NOMO-1 (cell line): Measurements from ENCODE around the gene LRRC43.
"Not testable (repeated sequence)": the region's sequence is repeated elsewhere in the genome, so short reads cannot be mapped to it uniquely, and the experiment has no call there.

Experiments
- DNase-seq, 2 experiments: peaks; one replicate each; lab custom pipeline; 2025; ENCODE audit not compliant: unreplicated experiment in 2 of 2; lab: John Stamatoyannopoulos, UW

Gene LRRC43

DNA sequence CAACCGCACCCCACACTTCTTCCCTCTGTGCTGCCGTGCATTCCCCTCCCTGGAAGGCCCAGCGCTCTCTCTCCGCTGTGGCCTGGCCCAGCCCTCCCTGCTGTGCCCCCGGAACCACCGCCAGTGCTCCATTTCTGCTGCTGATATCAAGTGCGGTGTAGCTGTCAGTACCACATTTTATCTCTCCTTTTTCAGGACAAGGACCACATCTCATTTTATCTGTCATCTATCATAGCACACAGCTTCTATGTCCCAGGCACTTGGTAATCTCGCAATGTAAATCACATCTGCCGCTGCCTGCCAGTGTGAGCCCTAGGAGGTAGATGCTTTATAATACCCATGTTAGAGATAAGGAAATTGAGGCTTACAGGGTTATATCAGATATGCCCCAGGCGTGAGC, 27.2 kb upstream of the LRRC43 start:
- no peak for DNase-seq

DNA sequence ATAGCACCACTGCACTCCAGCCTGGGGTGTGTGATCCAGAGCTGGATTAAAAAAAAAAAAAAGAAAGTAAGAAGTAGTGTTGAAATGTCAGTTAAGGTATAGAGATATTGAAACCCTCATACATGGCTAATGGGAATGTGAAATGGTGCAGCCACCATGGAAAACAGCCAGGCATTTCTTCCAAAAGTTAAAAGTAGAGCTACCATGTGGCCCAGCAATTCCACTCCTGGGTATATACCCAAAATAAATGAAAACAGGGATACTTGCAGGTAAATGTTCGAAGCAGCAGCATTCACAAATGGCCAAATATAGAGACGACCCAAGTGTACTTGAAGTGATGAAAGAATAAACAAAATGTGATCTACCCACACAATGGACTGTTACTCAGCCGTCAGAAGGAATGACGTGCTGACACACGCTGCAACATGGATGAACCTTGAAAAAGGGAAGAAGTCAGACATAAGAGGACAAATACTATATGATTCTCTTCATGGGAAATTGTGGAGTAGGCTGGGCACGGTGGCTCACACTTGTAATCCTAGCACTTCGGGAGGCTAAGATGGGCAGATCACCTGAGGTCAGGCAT, 24.1 kb upstream of the LRRC43 start:
- DNase-seq = no peak

DNA sequence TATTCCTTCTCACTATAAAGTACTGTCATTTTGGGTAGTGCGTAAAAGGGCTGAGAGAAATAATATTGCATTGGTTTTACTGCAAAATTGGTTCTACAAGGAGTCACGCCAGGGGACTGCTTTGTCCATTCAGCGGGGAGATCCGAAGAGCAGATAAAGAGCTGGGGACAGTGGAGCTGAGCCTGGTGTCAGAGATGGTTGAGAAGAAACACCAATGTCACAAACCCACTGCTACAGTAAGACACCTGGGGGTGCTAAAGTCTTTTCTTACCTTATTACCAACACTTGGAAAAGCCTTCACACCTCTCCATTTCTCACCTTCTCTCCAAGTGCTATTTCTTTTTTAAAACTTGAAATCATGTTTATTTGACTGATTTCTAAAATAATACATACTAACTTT, 23.0 kb upstream of the LRRC43 start:
- DNase-seq = no peak

DNA sequence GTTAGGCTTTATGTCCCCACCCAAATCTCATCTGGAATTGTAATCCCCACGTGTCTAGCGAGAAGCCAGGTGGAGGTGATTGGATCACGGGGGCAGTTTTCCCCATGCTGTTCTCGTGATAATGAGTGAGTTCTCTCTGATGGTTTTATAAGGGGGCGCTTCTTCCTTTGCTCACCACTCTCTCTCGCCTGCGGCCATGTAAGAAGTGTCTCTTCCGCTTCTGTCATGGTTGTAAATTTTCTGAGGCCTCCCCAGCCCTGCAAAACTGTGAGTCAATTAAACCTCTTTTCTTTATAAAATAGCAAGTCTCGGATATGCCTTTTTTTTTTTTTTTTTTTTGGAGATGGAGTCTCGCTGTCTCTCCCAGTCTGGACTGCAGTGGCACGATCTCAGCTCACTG, 22.2 kb upstream of the LRRC43 start:
- DNase-seq = peak in 1 of 2 experiments; percentile 16

DNA sequence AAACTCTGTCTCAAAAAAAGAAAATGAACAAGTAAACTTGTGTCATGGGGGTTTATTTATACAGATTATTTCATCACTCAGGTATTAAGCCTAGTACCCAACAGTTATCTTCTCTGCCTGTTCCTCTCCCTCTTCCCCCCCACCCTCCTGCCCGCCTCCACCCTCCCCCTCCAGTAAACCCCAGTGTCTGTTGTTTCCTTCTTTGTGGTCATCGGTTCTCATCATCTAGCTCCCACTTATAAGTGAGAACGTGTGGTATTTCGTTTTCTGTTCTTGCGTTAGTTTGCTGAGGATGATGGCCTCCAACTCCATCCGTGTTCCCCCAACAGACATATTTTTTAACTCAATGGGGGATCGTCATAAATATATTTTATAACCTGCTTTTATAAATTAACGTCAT, 21.2 kb upstream of the LRRC43 start:
- no peak for DNase-seq

DNA sequence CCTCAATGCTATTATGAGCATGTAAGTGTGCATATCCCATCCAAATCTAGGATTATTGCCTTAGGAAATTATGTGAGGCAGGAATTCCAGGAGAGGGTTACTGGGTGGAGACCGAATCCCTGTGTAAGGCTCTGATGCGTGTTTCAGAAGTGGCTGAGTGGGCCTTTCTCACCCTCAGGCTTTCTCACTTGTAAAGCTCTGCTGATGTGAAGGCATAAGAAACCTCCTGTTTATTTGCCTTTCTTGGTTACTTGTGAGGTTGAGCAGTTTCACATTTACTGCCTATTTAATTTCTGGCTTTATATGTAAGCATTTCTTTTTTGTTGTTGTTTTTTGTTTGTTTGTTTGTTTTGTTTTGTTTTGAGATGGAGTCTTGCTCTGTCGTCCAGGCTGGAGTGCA, 19.9 kb upstream of the LRRC43 start:
- no peak for DNase-seq

DNA sequence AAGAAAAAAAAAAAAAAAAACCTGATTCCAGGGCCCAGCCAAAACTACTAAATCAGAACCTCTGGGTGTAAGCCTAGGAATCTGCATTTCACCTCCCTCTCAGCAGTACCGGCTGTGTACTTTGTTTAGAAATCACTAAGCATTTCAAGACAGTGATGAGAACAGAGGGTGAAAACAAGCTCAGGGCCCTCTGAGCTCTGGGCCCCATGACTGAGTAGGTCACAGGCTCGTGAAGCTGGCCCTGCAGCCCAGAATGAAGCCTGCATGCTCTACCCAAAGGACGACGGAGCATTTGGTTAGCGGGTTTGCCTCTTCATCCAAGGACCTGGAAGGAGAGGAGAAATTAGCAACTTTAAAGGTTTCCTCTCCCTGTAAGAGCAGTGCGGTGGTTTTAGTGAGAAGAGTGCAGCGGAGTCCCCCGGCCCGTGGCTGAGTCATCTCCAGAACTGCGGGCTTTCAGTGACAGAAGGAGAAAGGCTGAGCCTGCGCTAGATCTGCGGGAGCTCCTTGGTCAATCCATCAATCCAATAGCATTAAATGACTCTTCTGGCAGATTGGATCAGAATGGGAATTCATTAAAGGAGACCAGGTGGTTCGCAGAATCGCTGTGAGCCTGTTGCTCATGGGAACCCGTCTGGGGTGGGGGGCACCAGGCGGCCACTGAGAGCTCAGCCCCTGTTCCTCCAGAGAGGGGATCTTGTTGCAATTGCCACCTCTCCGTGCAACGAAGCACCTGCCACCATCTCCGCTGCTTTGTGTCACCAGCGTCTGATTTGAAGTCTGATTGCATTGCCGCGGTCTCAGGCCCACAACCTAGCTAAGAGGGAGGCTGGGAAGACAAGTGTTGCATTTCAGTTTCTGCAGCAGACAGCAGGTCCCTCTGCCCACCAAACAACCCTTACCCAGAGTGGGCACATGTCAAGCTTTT, 16.2 kb upstream of the LRRC43 start:
- DNase-seq = no peak

DNA sequence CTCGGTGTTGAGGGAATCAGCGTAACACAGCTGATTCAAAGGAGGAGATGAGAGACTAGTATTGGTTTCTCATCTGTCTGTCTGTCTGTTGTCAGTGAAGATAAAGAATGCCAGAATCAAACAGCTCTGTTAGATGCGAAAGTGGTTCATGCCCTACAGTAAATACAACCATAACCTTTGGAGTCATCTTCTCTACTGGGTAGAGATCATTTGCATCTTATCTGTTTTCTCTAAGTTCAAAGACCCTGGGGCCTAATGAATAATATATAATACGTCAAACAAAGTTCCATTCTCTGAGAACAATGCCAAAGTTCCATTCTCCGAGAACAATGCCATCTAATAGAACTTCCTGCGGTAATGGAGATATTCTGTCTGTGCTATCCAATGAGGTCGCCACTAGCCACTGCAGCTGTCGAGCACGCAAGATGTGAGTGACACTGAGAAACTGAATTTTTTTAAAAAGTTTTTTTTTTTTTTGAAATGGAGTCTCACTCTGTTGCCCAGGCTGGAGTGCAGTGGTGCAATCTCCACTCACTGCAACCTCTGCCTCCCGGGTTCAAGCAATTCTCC, 15.5 kb upstream of the LRRC43 start:
- no peak for DNase-seq

DNA sequence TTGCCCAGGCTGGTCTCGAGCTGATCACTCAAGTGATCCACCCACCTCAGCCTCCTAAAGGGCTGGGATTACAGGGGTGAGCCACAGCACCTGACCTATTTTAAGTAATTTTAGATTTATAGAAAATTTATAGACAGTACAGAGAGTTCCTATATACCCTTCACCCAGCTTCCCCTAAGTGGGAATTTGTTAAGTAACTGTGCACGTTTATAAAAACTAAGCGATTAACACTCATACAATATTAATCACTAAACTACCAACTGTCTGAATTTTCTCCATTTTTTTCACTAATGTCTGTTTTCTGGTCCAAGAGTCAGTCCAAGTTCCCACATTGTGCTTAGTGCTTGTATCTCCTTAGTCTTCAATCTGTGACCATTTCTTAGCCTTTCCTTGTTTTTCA, 14.4 kb upstream of the LRRC43 start:
- no peak for DNase-seq

DNA sequence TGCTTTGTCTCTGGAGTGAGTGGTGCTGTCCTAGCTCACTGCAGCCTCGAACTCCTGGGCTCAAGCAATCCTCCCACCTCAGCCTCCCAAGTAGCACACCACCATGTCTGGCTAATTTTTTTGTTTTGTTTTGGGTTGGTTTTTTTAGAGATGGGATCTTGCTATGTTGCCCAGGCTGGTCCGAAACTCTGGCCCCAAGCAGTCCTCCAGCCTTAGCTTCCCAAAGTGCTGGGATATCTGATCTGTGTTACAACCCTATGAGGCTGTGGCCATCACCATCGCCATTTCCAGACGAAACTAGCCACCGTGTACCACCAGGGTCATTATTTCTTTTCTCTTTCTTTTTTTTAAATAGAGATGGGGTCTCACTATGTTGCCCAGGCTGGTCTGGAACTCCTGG, 11.5 kb upstream of the LRRC43 start:
- no peak for DNase-seq

DNA sequence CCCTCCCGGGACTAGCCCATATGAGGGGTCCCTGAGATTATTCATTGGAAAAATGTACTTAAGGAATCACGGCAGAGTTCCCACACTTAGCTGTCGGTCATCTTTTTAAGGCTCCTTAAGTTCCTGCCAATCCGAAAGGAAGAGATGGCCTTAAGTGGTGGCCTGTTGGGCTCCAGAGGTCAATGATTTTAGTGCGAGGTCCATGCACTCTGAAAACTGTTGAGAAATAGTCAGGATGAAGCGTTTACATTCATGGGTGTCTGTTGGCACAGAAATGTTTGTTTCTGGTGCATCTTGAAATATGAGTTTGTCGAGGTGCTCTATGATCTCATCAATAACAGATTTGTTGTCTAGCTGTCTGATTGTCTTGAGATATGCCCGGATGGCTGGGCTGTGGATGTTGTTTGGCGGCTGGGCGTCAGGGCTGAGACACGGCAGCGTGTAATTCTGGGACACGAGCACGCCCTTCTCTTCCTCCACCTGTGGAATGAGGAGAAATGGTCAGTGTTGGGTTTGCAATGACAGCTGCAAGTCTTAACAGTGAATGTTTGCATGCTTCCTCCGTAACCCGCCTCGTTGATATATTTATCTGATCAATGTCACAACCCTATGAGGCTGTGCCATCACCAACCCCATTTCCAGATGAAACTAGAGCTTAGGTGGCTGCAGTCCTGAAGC, 10.5 kb upstream of the LRRC43 start:
- no peak for DNase-seq

DNA sequence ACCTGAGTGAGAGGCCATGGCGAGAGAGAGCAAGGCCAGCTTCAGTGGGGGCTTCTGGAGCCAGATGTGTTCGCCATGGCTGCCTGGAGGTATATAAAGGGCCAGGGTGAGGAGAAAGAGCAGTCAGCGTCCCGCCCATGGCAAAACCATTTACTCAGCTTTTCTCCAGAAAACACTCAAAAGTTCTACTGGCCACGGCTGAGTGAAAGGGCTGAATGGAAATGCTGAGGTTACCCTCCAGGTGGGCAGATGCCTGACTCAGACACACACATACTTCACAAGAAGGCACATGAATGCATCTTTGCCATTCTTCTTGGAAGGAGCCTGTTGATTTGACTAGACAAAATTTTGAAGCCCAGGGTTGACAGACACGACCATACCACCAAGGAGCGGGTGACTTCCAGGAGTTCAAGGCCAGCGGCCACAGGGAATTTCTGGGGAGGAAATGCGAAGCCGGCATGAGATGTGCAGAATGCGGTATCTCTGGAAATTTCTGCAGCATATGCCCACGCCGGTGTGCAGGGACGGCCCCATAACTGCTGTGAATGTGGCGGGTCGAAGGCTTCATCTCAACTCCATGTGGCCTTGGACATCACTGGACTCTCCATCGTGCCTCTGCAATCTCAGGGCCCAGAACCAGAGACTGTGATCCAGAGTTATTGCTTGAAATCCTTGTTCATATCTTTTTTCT, 8.6 kb upstream of the LRRC43 start, which contains the start of gene IL31:
Gene IL31, minus strand, starts transcription at position 67 of the 691 bp plus-strand sequence. Its CDS starts 49 bp downstream, at position 18.
- no peak for DNase-seq

DNA sequence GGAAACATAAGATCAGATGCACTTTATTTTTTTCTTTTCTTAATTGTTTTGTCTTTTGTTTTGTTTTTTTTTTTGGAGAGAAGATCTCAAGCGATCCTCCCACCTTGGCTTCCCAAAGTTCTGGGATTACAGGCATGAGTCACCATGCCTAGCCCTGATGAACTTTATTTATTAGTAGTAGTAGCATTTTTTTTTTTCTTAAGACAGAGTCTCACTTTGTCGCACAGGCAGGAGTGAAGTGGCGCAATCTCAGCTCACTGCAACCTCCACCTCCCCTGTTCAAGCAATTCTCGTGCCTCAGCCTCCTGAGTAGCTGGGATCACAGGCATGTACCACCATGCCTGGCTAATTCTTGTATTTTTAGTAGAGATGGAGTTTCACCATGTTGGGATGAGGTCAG, 6.5 kb upstream of the LRRC43 start:
- DNase-seq = not testable (repeated sequence)

DNA sequence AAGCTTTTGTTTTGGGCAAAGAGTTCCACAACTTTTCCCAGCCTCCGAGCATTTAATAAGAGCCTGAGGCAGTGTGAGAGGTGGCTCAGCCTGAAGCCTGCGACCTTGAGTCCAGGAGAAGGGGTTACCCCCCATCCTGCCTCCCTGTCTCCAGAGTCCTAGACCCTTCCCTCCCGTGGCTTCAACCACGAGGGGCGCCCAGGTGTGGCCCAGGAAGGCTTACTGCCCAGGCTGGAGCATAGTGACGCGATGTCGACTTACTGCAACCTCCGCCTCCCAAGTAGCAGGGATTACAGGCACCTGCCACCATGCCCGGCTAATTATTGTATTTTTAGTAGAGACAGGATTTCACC, 641 bp downstream of the LRRC43 start:
- DNase-seq = no peak

DNA sequence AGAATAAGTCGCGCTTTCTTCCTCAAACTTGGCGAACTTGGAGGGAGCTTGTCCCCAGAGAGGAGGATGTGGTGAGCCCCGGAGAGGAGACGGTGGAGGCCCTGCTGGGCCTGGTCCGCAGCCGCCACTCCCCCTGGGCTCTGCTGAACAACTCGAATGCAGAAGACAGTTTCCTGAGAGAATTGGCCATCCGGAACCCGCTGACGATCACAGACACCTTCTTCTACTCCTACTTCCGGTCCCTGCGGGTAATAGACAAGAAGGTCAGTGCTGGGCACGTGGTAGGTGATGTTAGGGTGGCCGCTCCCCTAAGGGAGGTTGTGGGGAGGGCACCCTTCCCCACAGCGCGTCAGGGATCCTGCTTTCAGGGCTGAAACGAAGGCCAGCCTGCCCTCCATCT, 1.6 kb downstream of the LRRC43 start:
- no peak for DNase-seq

DNA sequence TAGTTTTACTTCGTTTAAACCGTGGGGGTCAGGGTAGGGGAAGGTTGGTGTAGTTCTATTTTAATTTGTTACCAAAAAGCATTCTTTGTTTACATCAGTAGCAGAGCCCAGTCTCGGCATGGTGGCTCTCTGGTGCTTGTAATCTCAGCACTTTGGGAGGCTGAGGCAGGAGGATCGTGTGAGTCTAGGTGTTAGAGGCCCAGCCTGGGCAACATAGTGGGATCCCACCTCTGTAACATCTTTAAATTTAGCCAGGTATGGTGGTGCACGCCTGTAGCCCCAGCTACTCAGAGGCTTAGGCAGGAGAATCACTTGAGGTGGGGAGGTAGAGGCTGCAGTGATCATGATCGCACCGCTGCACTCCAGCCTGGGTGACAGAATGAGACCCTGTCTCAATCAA, 2.2 kb downstream of the LRRC43 start:
- no peak for DNase-seq

DNA sequence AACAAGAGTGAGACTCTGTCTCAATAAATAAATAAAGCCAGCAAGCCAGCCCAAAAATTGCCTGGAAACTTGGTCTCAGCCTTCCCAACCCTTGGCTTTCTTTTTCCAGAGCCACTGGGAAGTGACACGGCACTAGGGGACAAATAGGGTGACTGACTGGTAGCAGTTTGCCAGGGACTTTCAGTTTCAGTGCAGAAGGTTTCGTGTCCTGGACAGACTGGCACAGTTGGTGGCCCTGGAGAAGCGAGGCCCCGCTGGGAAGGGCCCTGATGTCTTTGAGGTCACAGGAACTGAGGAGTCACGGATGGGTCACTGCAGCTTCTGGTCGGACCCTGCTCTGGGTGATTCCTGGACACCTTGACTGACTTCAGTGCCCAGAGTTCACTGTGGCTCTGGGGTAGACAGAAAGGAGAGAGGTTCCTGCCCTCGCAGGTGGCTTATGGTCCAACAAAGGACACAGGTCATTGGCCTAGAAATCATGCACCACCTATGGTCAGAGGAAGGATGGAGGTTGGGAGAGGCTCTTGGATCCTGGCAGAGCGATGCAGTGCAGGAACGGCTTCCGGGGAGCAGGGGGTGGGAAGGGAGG, 2.7 kb downstream of the LRRC43 start:
- no peak for DNase-seq

DNA sequence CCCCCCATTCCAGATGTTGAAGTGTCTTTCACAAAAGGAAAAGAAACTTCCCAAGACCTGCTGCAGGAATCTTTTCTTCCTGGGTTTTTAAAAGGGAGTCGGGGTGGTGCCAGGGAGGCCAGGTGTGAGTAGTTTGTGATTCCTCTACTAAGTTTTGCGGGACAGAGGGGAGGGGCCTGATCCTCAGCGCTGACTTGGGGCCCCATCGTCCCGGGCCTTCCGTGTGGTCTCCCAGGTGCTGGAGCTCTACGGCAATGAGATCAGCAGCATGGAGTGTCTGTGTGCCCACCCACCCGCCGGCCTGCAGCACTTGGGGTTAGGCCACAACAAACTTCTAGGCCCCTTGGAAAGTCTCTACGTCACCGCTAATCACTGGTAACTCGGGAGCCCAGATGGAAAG, 4.5 kb downstream of the LRRC43 start:
- no peak for DNase-seq

DNA sequence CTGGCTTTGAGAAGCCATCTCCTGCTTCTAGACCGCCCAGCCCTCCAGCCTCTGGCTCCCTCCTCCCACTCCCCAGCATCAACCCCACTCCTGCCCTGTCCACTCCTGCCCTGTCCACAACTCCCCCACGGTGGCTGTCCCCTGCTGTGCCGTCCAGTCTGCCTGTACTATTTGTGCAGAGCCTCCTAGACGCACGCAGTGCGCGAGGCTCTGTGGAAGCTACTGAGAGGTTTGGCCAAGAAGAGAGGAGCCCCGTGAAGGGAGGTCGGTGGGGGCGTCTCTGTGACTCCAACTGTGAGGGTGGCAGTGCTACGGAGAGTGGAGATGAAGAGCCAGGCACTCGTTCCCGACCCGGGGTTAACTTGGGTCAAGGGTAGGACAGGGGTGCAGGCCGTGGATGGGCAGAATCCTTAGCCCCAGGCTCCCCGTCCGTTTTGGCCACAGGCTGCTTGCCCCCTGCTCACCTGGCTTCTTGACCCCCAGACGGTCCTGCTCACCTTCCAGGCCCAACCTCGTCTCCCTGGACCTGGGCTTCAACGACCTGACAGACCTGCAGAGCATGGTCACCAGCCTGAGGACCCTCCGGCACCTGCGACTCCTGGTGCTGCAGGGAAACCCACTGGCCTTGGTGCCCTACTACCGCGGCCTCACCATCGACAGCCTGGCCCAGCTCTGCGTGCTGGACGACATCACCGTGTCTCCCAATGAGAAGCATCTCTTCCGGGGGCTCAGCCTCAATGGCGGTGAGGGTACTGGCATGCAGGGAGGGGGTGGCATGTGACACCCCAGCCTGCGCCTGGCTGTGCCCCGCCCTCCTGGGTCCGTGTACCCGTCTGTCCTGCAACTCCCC, 6.9 kb downstream of the LRRC43 start:
- no peak for DNase-seq
